HepG2 (cell line): ENCODE results near the gene BCL2L2. TPM values are rescaled to one million over a fixed set of nuclear protein-coding genes. Genes with fewer than 3 reads are reported as not detected.

ENCODE experiments used
- ATAC-seq: fragments of 200-7000 bp; cut with Tn5 transposase; 3 replicates; pipeline ENCODE4 v1.9.1; 2020; ENCODE audit warnings: mild to moderate bottlenecking, moderate library complexity
- BruUV-seq: library from RNA; stranded (reverse); fragments of 400-500 nt; replicated peaks from 2 replicates; lab custom pipeline; 2021; lab: Mats Ljungman, UMichigan
- CTCF ChIA-PET: fragments of 300-600 bp; formaldehyde crosslinking; extraction: SDS; loops from one replicate; lab custom pipeline; 2021; ENCODE audit warnings: low total read pairs, inconsistent platforms, low intra/inter-chr PET ratio; lab: Yijun Ruan, JAX
- POLR2A ChIA-PET: fragments of 350-600 bp; sonication (Branson Sonifier 250); formaldehyde crosslinking; loops from one replicate; lab custom pipeline; 2020; ENCODE audit warnings: antibody characterized with exemption, inconsistent platforms; lab: Yijun Ruan, JAX
- DNase-seq: peaks from one replicate; pipeline ENCODE4 v3.0.0-alpha.2; 2015; ENCODE audit warnings: low spot score
- FAIRE-seq: peaks from 3 replicates; lab custom pipeline; 2011; peaks lifted over from hg19 to GRCh38; lab: Jason Lieb, UNC
- H2AFZ ChIP-seq: one replicate; pipeline ENCODE4 v1.6.1; 2011; ENCODE audit warnings: low read length, inconsistent platforms
- H3K27ac ChIP-seq: fragments of 300-600 bp; 3 replicates; pipeline ENCODE4 v1.8.0; 2011; ENCODE audit warnings: mixed run types, mild to moderate bottlenecking, mixed read lengths, low read length, inconsistent platforms; ENCODE audit not compliant: insufficient read depth; ENCODE audit errors: extremely low read length
- H3K27me3 ChIP-seq, 2 experiments: fragments of 200-600 bp in 1 of 2; 2 replicates in 1 of 2; 3 replicates in 1 of 2; pipeline versions ENCODE4 v1.6.0 to v1.8.0; 2011; ENCODE audit warnings: low read length in 2 of 2, mild to moderate bottlenecking in 2 of 2, moderate library complexity in 2 of 2, inconsistent platforms in 1 of 2; ENCODE audit not compliant: insufficient read depth in 2 of 2, control insufficient read depth in 1 of 2
- H3K36me3 ChIP-seq, 2 experiments: fragments of 200-600 bp in 1 of 2; replicated peaks in 1 of 2; 2 replicates in 1 of 2; 3 replicates in 1 of 2; pipeline versions ENCODE4 v1.5.1 to v1.8.0; 2011; ENCODE audit warnings: low read length in 2 of 2, inconsistent platforms in 1 of 2; ENCODE audit not compliant: insufficient read depth in 2 of 2, control insufficient read depth in 1 of 2
- H3K4me1 ChIP-seq: 2 replicates; pipeline ENCODE4 v1.5.1; 2012; ENCODE audit warnings: low read length, inconsistent platforms; ENCODE audit not compliant: insufficient read depth
- H3K4me2 ChIP-seq: 2 replicates; pipeline ENCODE4 v1.6.0; 2011; ENCODE audit warnings: low read depth, low read length, inconsistent platforms
- H3K4me3 ChIP-seq, 3 experiments: fragments of 200-600 bp in 1 of 3; sonication (generic), shearing (Covaris generic) in 1 of 3; replicated peaks in 1 of 3; 2 replicates each; pipeline ENCODE4 v1.5.1; 2011 to 2016; ENCODE audit warnings: low read length in 3 of 3, inconsistent platforms in 2 of 3, low read depth in 2 of 3, mild to moderate bottlenecking in 2 of 3, control low read depth in 1 of 3, mixed read lengths in 1 of 3; ENCODE audit not compliant: insufficient read depth in 1 of 3
- H3K79me2 ChIP-seq: one replicate; pipeline ENCODE4 v1.6.1; 2011; ENCODE audit warnings: low read length, inconsistent platforms; ENCODE audit not compliant: insufficient read depth
- H3K9ac ChIP-seq: 2 replicates; pipeline ENCODE4 v1.6.0; 2011; ENCODE audit warnings: mild to moderate bottlenecking, low read depth, low read length, inconsistent platforms; ENCODE audit not compliant: insufficient read depth
- H3K9me3 ChIP-seq: 2 replicates; pipeline ENCODE4 v1.5.1; 2012; ENCODE audit warnings: mild to moderate bottlenecking, low read length
- H4K20me1 ChIP-seq: 2 replicates; pipeline ENCODE4 v1.6.0; 2011; ENCODE audit warnings: inconsistent platforms, mild to moderate bottlenecking, low read length, moderate library complexity; ENCODE audit not compliant: insufficient read depth
- BORCS8-MEF2B ChIP-seq: sonication (generic); formaldehyde crosslinking; IDR thresholded peaks from 2 replicates; pipeline ENCODE4 v1.8.0; 2022; ENCODE audit warnings: mild to moderate bottlenecking, missing genetic modification reagents
- ESRRA ChIP-seq: sonication (generic); formaldehyde crosslinking; IDR thresholded peaks from 2 replicates; pipeline ENCODE4 v1.5.1; 2020; ENCODE audit warnings: mild to moderate bottlenecking, low read depth, missing genetic modification reagents
- FOXA3 ChIP-seq: IDR thresholded peaks from 2 replicates; pipeline ENCODE4 v1.6.1; 2016; ENCODE audit warnings: missing genetic modification reagents, missing compliant biosample characterization
- HMG20B ChIP-seq: conservative IDR thresholded peaks from 2 replicates; pipeline ENCODE4 v1.6.1; 2016; ENCODE audit warnings: missing genetic modification reagents, missing compliant biosample characterization
- HNRNPH1 ChIP-seq: fragments of 200-400 bp; formaldehyde crosslinking; optimal IDR thresholded peaks from 2 replicates; pipeline ENCODE3; 2017; ENCODE audit warnings: mild to moderate bottlenecking, low read depth, low read length
- NFATC3 ChIP-seq: sonication (generic); formaldehyde crosslinking; IDR thresholded peaks from 2 replicates; pipeline ENCODE4 v1.5.1; 2020; ENCODE audit warnings: mild to moderate bottlenecking, missing genetic modification reagents
- PAXIP1 ChIP-seq: sonication (generic); formaldehyde crosslinking; conservative IDR thresholded peaks from 2 replicates; pipeline ENCODE4 v1.4.0; 2020; ENCODE audit warnings: mild to moderate bottlenecking, missing genetic modification reagents, moderate library complexity
- PRPF4 ChIP-seq: fragments of 200-400 bp; formaldehyde crosslinking; IDR thresholded peaks from 2 replicates; pipeline ENCODE4 v1.6.1; 2016; ENCODE audit warnings: low read length, low read depth; ENCODE audit not compliant: poor library complexity, severe bottlenecking
- RAD51 ChIP-seq: fragments of 450-650 bp; IDR thresholded peaks from 2 replicates; pipeline ENCODE4 v1.6.1; 2016; ENCODE audit warnings: borderline replicate concordance
- TAF15 ChIP-seq: fragments of 200-400 bp; formaldehyde crosslinking; IDR thresholded peaks from one replicate; pipeline ENCODE4 v1.6.1; 2018; ENCODE audit warnings: mild to moderate bottlenecking, low read depth, low read length; ENCODE audit not compliant: poor library complexity, severe bottlenecking
- ZBTB14 ChIP-seq: sonication (generic); formaldehyde crosslinking; IDR thresholded peaks from 2 replicates; pipeline ENCODE4 v1.4.0; 2020; ENCODE audit warnings: missing genetic modification reagents
- ZBTB34 ChIP-seq: sonication (generic); formaldehyde crosslinking; IDR thresholded peaks from 2 replicates; pipeline ENCODE4 v1.8.0; 2022; ENCODE audit warnings: mild to moderate bottlenecking, missing genetic modification reagents
- ZBTB8A ChIP-seq: sonication (generic); formaldehyde crosslinking; IDR thresholded peaks from 2 replicates; pipeline ENCODE4 v1.4.0; 2020; ENCODE audit warnings: mild to moderate bottlenecking, low read depth, missing genetic modification reagents, borderline replicate concordance
- ZNF282 ChIP-seq: fragments of 450-650 bp; IDR thresholded peaks from 2 replicates; pipeline ENCODE4 v1.6.1; 2018; ENCODE audit not compliant: partially characterized antibody
- ZNF496 ChIP-seq: sonication (generic); formaldehyde crosslinking; IDR thresholded peaks from 2 replicates; pipeline ENCODE4 v1.8.1; 2023; ENCODE audit warnings: mild to moderate bottlenecking, moderate library complexity, missing genetic modification reagents; ENCODE audit not compliant: insufficient replicate concordance
- ZNF780A ChIP-seq: sonication (generic); formaldehyde crosslinking; IDR thresholded peaks from 2 replicates; pipeline ENCODE4 v1.8.0; 2022; ENCODE audit warnings: mild to moderate bottlenecking, missing genetic modification reagents, moderate library complexity
- ZNF879 ChIP-seq: sonication (generic); formaldehyde crosslinking; IDR thresholded peaks from 2 replicates; pipeline ENCODE4 v1.8.1; 2023; ENCODE audit warnings: missing genetic modification reagents
- WGBS: methylation state at CpG from one replicate; pipeline ENCODE4 v1.1.6; 2017; ENCODE audit warnings: low lambda C conversion rate; 5-methylcytosine and 5-hydroxymethylcytosine counted together
- in situ Hi-C: cut with HindIII; loops from 2 replicates; pipeline ENCODE4 v1.10.0; 2017; ENCODE audit warnings: low pct_unique_long_range_greater_than_20kb; ENCODE audit not compliant: extremely low pct_ligation_motif_present
- intact Hi-C: fragments of 100-400 bp; cut with micrococcal nuclease; formaldehyde crosslinking; loops from one replicate; pipeline ENCODE4 v1.10.0; 2022; ENCODE audit not compliant: unreplicated experiment
- polyA plus RNA-seq, 8 experiments: library from polyadenylated mRNA; depleted of rRNA in 3 of 8; stranded (reverse) in 7 of 8; unstranded in 1 of 8; fragments of >200 nt; fragmentation: Illumina TruSeq in 4 of 8; extraction: Trizol in 4 of 8; gene quantifications; 2 replicates each; pipeline versions ENCODE4 v1.2.1 to v1.2.3, GENCODE V29; 2011 to 2016; ENCODE audit warnings: low read depth in 4 of 8, missing spikeins in 1 of 8, mixed read lengths in 1 of 8; ENCODE audit not compliant: insufficient read depth in 1 of 8
- total RNA-seq, 5 experiments: library from RNA; depleted of rRNA; stranded (reverse); fragments of >200 nt; fragmentation: Illumina TruSeq; extraction: Trizol; gene quantifications; 2 replicates each; pipeline ENCODE4 v1.2.3, GENCODE V29; 2016; ENCODE audit warnings: low read depth in 1 of 5

The BCL2L2 gene
- total and polyA plus RNA-seq, 2 of the 13 experiments (the other 11 are each of a cell fraction or from before 2014, with no cell fraction given): 28.1 to 49.8 TPM

GRCh38 chr14:23327947-23328744, 21.5 kb downstream of the BCL2L2 start:
- H2AFZ ChIP-seq: no peak overlapping the region
- peaks cover 0 to 20% of the 10 kb centered on the region in 2 experiments; a peak in 2 of 5 replicates for H3K27me3 ChIP-seq
- no TSS peak for BruUV-seq
- intact Hi-C loops (loop anchor here (1.0 to 5.0 kb wide), 5 partner anchors 33 to 234 kb away; no protein-coding TSS in a partner anchor), in situ Hi-C loops (loop anchor here (5.0 kb wide), 1 partner anchor 49 kb away; the partner anchor contains the start of gene CMTM5)
- H3K4me3 ChIP-seq: no peak overlapping the region
- H4K20me1 ChIP-seq: peaks cover 11% of the 10 kb centered on the region; the same call in 1 of the 2 replicates
- ChIA-PET CTCF (interaction anchor here (0.6 to 4.4 kb wide), 10 partner anchors 32 to 235 kb away, joined by 3 to 111 read pairs (median 6); partner anchors contain the start of gene CMTM5), POLR2A (interaction anchor here (0.6 to 13.2 kb wide), 7 partner anchors 8 to 232 kb away, joined by 3 to 1053 read pairs (median 8); partner anchors contain the start of genes BCL2L2, HOMEZ, PPP1R3E and THTPA)
- H3K4me1 ChIP-seq: peaks cover 22% of the 10 kb centered on the region
- no peak overlapping the region for H3K4me2 ChIP-seq
- peaks cover 9% of the 10 kb centered on the region for H3K79me2 ChIP-seq
- FAIRE-seq (peak; percentile 86), ATAC-seq (peak; percentile 75), DNase-seq (peak; percentile 89)
- H3K9ac ChIP-seq: no peak overlapping the region
- 36% methylated on average over 4 of the region's 4 CpGs for WGBS
- H3K27ac ChIP-seq: no peak overlapping the region
- H3K36me3 ChIP-seq: peaks cover 16 to 23% of the 10 kb centered on the region in 2 experiments
- H3K9me3 ChIP-seq: no peaks in the 10 kb centered on the region
- TF ChIP-seq ESRRA (CRISPR knock-in tag) (no peak), RAD51 (no peak), BORCS8-MEF2B (no peak), TAF15 (no peak), ZBTB8A (CRISPR knock-in tag) (no peak), PRPF4 (no peak), ZBTB34 (CRISPR knock-in tag) (0 out of 2 replicates have a peak, but pooled peaks have one; percentile 50), PAXIP1 (CRISPR knock-in tag) (no peak), ZNF780A (CRISPR knock-in tag) (no peak), NFATC3 (CRISPR knock-in tag) (0 out of 2 replicates have a peak, but pooled peaks have one; percentile 53), ZNF879 (CRISPR knock-in tag) (no peak), FOXA3 (CRISPR knock-in tag) (no peak; the same call in 1 of the 2 replicates), ZBTB14 (no peak), ZNF282 (no peak), ZNF496 (CRISPR knock-in tag) (no peak), HMG20B (CRISPR knock-in tag) (0 out of 2 replicates have a peak, but pooled peaks have one; percentile 17), HNRNPH1 (no peak)
